Measurements from ENCODE around the gene TNRC6B. TPM values are rescaled to one million over a fixed set of nuclear protein-coding genes. Genes with fewer than 3 reads are reported as not detected.
A peak's percentile ranks its signal among the peaks of the same experiment; 100 is the strongest.

The TNRC6B gene
- total RNA-seq, 4 donors from 2014 or later = 10.5 to 76.0 (median 37.2) TPM

DNA sequence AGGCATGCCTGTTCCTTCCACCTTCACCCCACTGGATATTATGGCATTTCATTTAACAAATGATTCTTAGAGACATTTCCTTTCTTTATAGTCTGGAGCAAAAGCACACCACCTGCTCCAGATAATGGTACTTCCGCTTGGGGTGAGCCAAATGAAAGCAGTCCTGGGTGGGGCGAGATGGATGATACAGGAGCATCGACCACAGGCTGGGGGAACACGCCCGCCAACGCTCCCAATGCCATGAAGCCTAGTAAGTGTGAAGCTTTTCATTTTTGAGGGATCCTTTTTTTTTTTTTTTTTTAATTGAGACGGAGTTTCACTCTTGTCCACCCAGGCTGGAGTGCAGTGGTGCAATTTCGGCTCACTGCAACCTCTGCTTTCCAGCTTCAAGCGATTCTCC, 92.3 kb downstream of the TNRC6B start:
- H3K9me3 ChIP-seq = peaks cover 0 to 2% of the 10 kb centered on the region in 2 donors
- no peak overlapping the region for H3K4me3 ChIP-seq
- intact Hi-C loops (cut with DNase I; ENCODE audit: low total_unique reads) = no loop called here
- TF ChIP-seq, protein P1, sequence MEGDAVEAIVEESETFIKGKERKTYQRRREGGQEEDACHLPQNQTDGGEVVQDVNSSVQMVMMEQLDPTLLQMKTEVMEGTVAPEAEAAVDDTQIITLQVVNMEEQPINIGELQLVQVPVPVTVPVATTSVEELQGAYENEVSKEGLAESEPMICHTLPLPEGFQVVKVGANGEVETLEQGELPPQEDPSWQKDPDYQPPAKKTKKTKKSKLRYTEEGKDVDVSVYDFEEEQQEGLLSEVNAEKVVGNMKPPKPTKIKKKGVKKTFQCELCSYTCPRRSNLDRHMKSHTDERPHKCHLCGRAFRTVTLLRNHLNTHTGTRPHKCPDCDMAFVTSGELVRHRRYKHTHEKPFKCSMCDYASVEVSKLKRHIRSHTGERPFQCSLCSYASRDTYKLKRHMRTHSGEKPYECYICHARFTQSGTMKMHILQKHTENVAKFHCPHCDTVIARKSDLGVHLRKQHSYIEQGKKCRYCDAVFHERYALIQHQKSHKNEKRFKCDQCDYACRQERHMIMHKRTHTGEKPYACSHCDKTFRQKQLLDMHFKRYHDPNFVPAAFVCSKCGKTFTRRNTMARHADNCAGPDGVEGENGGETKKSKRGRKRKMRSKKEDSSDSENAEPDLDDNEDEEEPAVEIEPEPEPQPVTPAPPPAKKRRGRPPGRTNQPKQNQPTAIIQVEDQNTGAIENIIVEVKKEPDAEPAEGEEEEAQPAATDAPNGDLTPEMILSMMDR (IDR thresholded peaks at IDR 0.05) = no peak
- TF ChIP-seq POLR2A (IDR thresholded peaks at IDR 0.05) = no peak
- no peaks in the 10 kb centered on the region for H3K36me3 ChIP-seq
- no peak for DNase-seq
- H3K4me1 ChIP-seq = peaks cover 0 to 4% of the 10 kb centered on the region in 2 donors
- no peaks in the 10 kb centered on the region for H3K27me3 ChIP-seq
- H3K27ac ChIP-seq = peak overlapping the region in 1 of 2 donors; percentile 9

DNA sequence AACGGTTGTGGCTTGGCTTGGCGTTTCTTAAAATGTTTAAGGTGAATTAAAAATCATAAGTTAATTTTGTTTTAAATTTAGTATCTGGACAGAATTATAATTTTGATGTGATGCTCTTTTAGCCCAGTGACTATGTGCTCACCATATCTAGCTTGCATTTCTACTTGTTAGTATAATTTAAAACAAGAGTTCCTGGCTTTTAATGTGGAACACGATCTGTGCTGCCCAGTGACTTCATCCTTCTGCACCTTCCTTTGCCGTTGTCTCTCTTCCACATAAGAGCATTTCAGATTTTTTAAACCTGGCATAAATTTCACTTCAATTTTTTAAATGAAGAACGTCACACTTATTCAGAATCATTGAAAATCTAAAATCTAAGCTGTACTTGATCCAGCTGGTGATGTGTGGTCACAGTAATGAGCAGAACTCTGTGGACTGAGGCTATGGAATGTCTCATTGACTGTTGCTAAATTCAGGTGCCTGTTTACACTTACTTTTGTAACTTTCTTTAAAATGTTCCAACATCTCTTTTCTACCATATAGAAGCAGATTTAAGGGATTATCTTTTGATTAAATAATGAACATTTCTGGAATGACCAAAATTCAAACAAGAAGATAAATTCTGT, 93.1 kb downstream of the TNRC6B start:
- TF ChIP-seq POLR2A (IDR thresholded peaks at IDR 0.05) = no peak
- TF ChIP-seq, protein P1 (IDR thresholded peaks at IDR 0.05) = no peak
- no peaks in the 10 kb centered on the region for H3K36me3 ChIP-seq
- intact Hi-C loops (cut with DNase I; ENCODE audit: low total_unique reads) = no loop called here
- no peak for DNase-seq
- H3K4me1 ChIP-seq = peaks cover 0 to 8% of the 10 kb centered on the region in 2 donors
- no peak overlapping the region for H3K4me3 ChIP-seq
- H3K27me3 ChIP-seq = no peaks in the 10 kb centered on the region
- H3K27ac ChIP-seq = peak overlapping the region; percentile 1 to 9
- peaks cover 0 to 2% of the 10 kb centered on the region in 2 donors for H3K9me3 ChIP-seq

DNA sequence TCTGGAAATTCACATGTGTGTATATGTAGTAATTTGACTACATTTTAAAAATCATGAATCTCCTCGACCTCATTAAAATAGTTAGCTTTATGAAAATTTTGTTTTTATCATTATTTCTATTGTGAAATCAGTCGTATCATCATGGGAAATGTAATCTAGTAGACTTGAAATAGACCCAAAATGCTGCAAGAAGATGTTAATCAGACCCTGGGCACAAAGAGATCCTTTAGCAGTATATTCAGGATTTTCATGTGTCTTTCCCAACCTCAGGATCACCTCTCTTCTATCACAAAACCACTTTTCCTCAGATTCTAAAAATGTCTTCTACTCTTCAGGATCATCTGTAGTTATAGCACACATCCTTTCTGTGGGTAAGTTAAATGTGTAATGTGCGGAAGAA, 93.7 kb downstream of the TNRC6B start:
- intact Hi-C loops (cut with DNase I; ENCODE audit: low total_unique reads) = no loop called here
- no peak for DNase-seq
- H3K4me1 ChIP-seq = peaks cover 0 to 12% of the 10 kb centered on the region in 2 donors
- H3K36me3 ChIP-seq = no peaks in the 10 kb centered on the region
- H3K4me3 ChIP-seq = no peak overlapping the region
- peaks cover 0 to 2% of the 10 kb centered on the region in 2 donors for H3K9me3 ChIP-seq
- peak overlapping the region; percentile 1 to 9 for H3K27ac ChIP-seq
- no peaks in the 10 kb centered on the region for H3K27me3 ChIP-seq
- no peak for TF ChIP-seq POLR2A (IDR thresholded peaks at IDR 0.05)

DNA sequence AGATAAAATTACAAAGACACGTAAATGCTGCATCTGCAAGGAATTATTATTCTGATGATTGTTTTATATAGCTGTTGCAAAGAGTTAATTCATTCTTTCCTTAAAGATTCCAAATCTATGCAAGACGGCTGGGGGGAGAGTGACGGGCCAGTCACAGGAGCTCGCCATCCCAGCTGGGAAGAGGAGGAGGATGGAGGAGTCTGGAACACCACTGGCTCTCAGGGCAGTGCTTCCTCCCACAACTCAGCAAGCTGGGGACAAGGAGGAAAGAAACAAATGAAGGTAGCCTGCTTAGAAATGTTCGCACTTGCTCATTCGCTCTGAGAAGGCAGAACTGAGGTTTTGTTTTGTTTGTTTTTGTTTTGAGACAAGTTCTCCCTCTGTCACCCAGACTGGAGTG, 95.6 kb downstream of the TNRC6B start:
- Histone ChIP-seq H3K9me3 (peaks cover 0 to 2% of the 10 kb centered on the region in 2 donors), H3K27ac (peak overlapping the region; percentile 59 to 93), H3K36me3 (no peaks in the 10 kb centered on the region), H3K27me3 (no peaks in the 10 kb centered on the region), H3K4me3 (no peak overlapping the region), H3K4me1 (peaks cover 0 to 12% of the 10 kb centered on the region in 2 donors)
- intact Hi-C loops (cut with DNase I; ENCODE audit: low total_unique reads) = no loop called here
- TF ChIP-seq POLR2A (IDR thresholded peaks at IDR 0.05) = no peak
- DNase-seq = no peak

DNA sequence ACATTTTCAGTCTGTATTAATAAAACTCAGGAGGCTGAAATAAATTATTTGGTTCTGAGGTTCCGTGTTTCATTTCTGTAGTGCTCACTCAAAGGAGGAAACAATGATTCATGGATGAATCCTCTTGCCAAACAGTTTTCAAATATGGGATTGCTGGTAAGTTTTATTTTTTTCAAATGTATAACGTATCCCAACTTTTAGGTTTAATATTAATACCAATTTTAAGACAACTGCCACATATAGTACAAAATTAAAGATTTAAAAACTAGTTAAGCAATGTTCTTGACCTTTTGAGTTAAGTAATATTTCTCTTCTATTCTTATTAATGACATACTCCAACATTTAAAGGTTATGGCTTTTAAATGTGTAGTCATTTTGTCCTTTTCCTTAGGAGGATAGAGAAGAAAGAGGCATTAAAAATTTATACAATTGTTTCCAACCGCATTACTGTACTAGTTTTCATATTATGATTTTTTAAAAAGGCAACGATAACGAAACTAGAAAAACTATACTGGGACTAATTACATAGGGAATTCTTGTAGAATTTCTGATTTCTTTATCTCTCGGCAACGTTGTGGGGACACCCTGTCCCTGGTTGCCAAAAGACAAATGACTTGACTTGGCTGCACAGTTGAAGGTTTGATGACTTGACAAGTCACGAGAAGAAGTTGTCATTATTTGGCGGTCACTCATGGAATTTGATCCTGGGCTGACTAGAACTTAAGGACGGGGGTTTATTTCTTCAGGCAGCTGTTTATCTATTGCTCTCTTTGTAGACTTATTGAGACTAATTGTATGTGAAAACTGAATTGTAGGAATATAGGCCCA, 99.5 kb downstream of the TNRC6B start:
- Histone ChIP-seq H3K4me3 (peak overlapping the region; percentile 6 to 37), H3K27ac (peak overlapping the region; percentile 80 to 93), H3K36me3 (no peaks in the 10 kb centered on the region), H3K27me3 (no peaks in the 10 kb centered on the region), H3K4me1 (peaks cover 0 to 12% of the 10 kb centered on the region in 2 donors), H3K9me3 (peaks cover 0 to 2% of the 10 kb centered on the region in 2 donors)
- TF ChIP-seq, protein P1 (IDR thresholded peaks at IDR 0.05) = no peak
- no peak for TF ChIP-seq POLR2A (IDR thresholded peaks at IDR 0.05)
- no peak for DNase-seq
- intact Hi-C loops (cut with DNase I; ENCODE audit: low total_unique reads) = no loop called here

DNA sequence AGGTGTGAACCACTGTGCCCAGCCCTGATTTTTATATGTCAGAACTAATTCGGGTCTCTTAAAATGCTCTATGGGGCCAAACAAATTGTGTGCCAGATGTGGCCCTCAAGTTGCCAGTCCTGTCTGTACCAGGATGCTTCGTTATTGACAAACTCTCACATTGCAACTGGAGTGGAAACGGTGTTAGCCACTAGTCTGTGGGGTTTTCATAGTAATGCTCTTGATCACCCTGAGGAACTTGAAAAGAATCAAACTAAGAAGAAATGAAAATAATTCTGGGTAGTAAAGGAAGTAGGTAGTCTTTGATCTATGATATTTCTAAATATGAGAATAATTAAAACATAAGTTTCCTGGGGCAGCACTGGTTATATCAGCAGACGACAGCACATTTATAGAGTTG, 101.3 kb downstream of the TNRC6B start:
- intact Hi-C loops (cut with DNase I; ENCODE audit: low total_unique reads) = no loop called here
- no peak for DNase-seq
- TF ChIP-seq, protein P1 (IDR thresholded peaks at IDR 0.05) = no peak
- no peak for TF ChIP-seq POLR2A (IDR thresholded peaks at IDR 0.05)
- Histone ChIP-seq H3K9me3 (peaks cover 0 to 2% of the 10 kb centered on the region in 2 donors), H3K4me1 (peaks cover 0 to 8% of the 10 kb centered on the region in 2 donors), H3K27me3 (no peaks in the 10 kb centered on the region), H3K27ac (no peak overlapping the region), H3K36me3 (no peaks in the 10 kb centered on the region), H3K4me3 (no peak overlapping the region)
